ENCODE results near the gene AMBRA1.

AMBRA1 gene

GRCh38 chr11:46351148-46351547 lies 242.7 kb downstream of the AMBRA1 start:
- Histone ChIP-seq H3K9ac (ENCODE audit: low read length) (peak overlapping the region; percentile 5), H3K36me3 (ENCODE audit: control insufficient read depth, insufficient read depth, low read length) (no peaks in the 10 kb centered on the region), H3K4me3 (ENCODE audit: low read length) (no peak overlapping the region), H3K27me3 (ENCODE audit: control insufficient read depth, insufficient read depth, low read length) (no peaks in the 10 kb centered on the region), H3K9me3 (ENCODE audit: control insufficient read depth, low read length) (no peaks in the 10 kb centered on the region), H3K4me1 (ENCODE audit: control insufficient read depth, insufficient read depth, low read length) (peaks cover 46% of the 10 kb centered on the region)

- Histone ChIP-seq H3K9me3 (ENCODE audit: control insufficient read depth, low read length) (no peaks in the 10 kb centered on the region), H3K36me3 (ENCODE audit: control insufficient read depth, insufficient read depth, low read length) (no peaks in the 10 kb centered on the region), H3K27me3 (ENCODE audit: control insufficient read depth, insufficient read depth, low read length) (no peaks in the 10 kb centered on the region), H3K4me3 (ENCODE audit: low read length) (no peak overlapping the region), H3K4me1 (ENCODE audit: control insufficient read depth, insufficient read depth, low read length) (peaks cover 46% of the 10 kb centered on the region), H3K9ac (ENCODE audit: low read length) (peak overlapping the region; percentile 5)
Observed at GRCh38 chr11:46350695-46351094, 243.1 kb downstream of the AMBRA1 start.

- Histone ChIP-seq H3K27me3 (ENCODE audit: control insufficient read depth, insufficient read depth, low read length) (no peaks in the 10 kb centered on the region), H3K4me3 (ENCODE audit: low read length) (peak overlapping the region; percentile 69), H3K36me3 (ENCODE audit: control insufficient read depth, insufficient read depth, low read length) (no peaks in the 10 kb centered on the region), H3K4me1 (ENCODE audit: control insufficient read depth, insufficient read depth, low read length) (peaks cover 46% of the 10 kb centered on the region), H3K9me3 (ENCODE audit: control insufficient read depth, low read length) (no peaks in the 10 kb centered on the region), H3K9ac (ENCODE audit: low read length) (peak overlapping the region; percentile 75)
Observed at GRCh38 chr11:46348566-46349401, 245.0 kb downstream of the AMBRA1 start.

- peaks cover 44% of the 10 kb centered on the region for H3K4me1 ChIP-seq (ENCODE audit: control insufficient read depth, insufficient read depth, low read length)
- peak overlapping the region; percentile 69 for H3K4me3 ChIP-seq (ENCODE audit: low read length)
- H3K9ac ChIP-seq (ENCODE audit: low read length): peak overlapping the region; percentile 75
- H3K9me3 ChIP-seq (ENCODE audit: control insufficient read depth, low read length): no peaks in the 10 kb centered on the region
- H3K36me3 ChIP-seq (ENCODE audit: control insufficient read depth, insufficient read depth, low read length): no peaks in the 10 kb centered on the region
- H3K27me3 ChIP-seq (ENCODE audit: control insufficient read depth, insufficient read depth, low read length): no peaks in the 10 kb centered on the region
Observed at GRCh38 chr11:46347637-46348311, 246.0 kb downstream of the AMBRA1 start.

- no peaks in the 10 kb centered on the region for H3K9me3 ChIP-seq (ENCODE audit: control insufficient read depth, low read length)
- peak within 1 kb of the TSS; percentile 75 for H3K9ac ChIP-seq (ENCODE audit: low read length)
- H3K27me3 ChIP-seq (ENCODE audit: control insufficient read depth, insufficient read depth, low read length): no peaks in the 10 kb centered on the region
- peaks cover 37% of the 10 kb centered on the region for H3K4me1 ChIP-seq (ENCODE audit: control insufficient read depth, insufficient read depth, low read length)
- peak within 1 kb of the TSS; percentile 69 for H3K4me3 ChIP-seq (ENCODE audit: low read length)
- H3K36me3 ChIP-seq (ENCODE audit: control insufficient read depth, insufficient read depth, low read length): no peaks in the 10 kb centered on the region
Observed at GRCh38 chr11:46346886-46347636, 246.8 kb downstream of the AMBRA1 start, which contains the start of gene DGKZ. Gene DGKZ, plus strand, starts transcription at chr11:46347463. Its CDS starts 197 bp downstream, at chr11:46347660.

Measured in mucosa of stomach (tissue), 1 donor.